ENCODE results near the gene MPPED1. TPM values are rescaled to one million over a fixed set of nuclear protein-coding genes. Genes with fewer than 3 reads are reported as not detected.

Gene MPPED1
- total RNA-seq, 4 donors from 2014 or later: not detected

- 44 to 53% methylated on average over 6 to 7 of the region's 9 CpGs for WGBS, 2 donors
- no peak for TF ChIP-seq POLR2A (IDR thresholded peaks at IDR 0.05)
- no peak for TF ChIP-seq CTCF (IDR thresholded peaks at IDR 0.05)
- H3K9me3 ChIP-seq: no peaks in the 10 kb centered on the region
- H3K27ac ChIP-seq: no peak overlapping the region
- H3K36me3 ChIP-seq: no peaks in the 10 kb centered on the region
- no peak for DNase-seq
- intact Hi-C loops (cut with DNase I): no loop called here
- H3K27me3 ChIP-seq: peaks cover 0 to 16% (median 0%) of the 10 kb centered on the region in 4 donors
- no peak overlapping the region for H3K4me3 ChIP-seq
- peaks cover 9 to 39% (median 10%) of the 10 kb centered on the region in 3 donors for H3K4me1 ChIP-seq
Observed at GRCh38 chr22:43529934-43530333, 118.1 kb downstream of the MPPED1 start.

GRCh38 chr22:43530349-43531201, 118.8 kb downstream of the MPPED1 start:
- H3K27me3 ChIP-seq: peaks cover 0 to 15% (median 0%) of the 10 kb centered on the region in 4 donors
- DNase-seq: no peak
- intact Hi-C loops (cut with DNase I): no loop called here

GRCh38 chr22:43531651-43532050, 119.8 kb downstream of the MPPED1 start:
- TF ChIP-seq POLR2A (IDR thresholded peaks at IDR 0.05): no peak
- TF ChIP-seq CTCF (IDR thresholded peaks at IDR 0.05): no peak
- intact Hi-C loops (cut with DNase I): no loop called here
- Histone ChIP-seq H3K4me1 (peaks cover 10 to 56% (median 13%) of the 10 kb centered on the region in 3 donors), H3K27me3 (peaks cover 0 to 5% (median 0%) of the 10 kb centered on the region in 4 donors), H3K4me3 (no peak overlapping the region), H3K27ac (peak overlapping the region in 1 of 4 donors; percentile 21), H3K36me3 (no peaks in the 10 kb centered on the region), H3K9me3 (no peaks in the 10 kb centered on the region)
- DNase-seq: no peak
- 20 to 36% methylated on average over 1 to 2 of the region's 4 CpGs for WGBS, 2 donors

More at GRCh38 chr22:43530349-43531201, 118.8 kb downstream of the MPPED1 start:
- Histone ChIP-seq H3K4me3 (peak overlapping the region in 3 of 4 donors; percentile 21 to 25 (median 22)), H3K4me1 (peaks cover 10 to 46% (median 13%) of the 10 kb centered on the region in 3 donors), H3K9me3 (no peaks in the 10 kb centered on the region), H3K27ac (peak overlapping the region in 3 of 4 donors; percentile 9 to 73 (median 52)), H3K36me3 (no peaks in the 10 kb centered on the region)
- TF ChIP-seq CTCF (IDR thresholded peaks at IDR 0.05) (no peak), POLR2A (IDR thresholded peaks at IDR 0.05) (no peak)
- WGBS, 2 donors: 50 to 60% methylated on average over 3 to 23 of the region's 34 CpGs

- no peak for TF ChIP-seq CTCF (IDR thresholded peaks at IDR 0.05)
- no peak for TF ChIP-seq POLR2A (IDR thresholded peaks at IDR 0.05)
- Histone ChIP-seq H3K27ac (peak overlapping the region in 1 of 4 donors; percentile 21), H3K27me3 (no peaks in the 10 kb centered on the region), H3K9me3 (no peaks in the 10 kb centered on the region), H3K36me3 (no peaks in the 10 kb centered on the region), H3K4me1 (peaks cover 10 to 62% (median 13%) of the 10 kb centered on the region in 3 donors), H3K4me3 (no peak overlapping the region)
- WGBS, 2 donors: 77 to 81% methylated on average over 10 to 12 of the region's 17 CpGs
- no peak for DNase-seq
- intact Hi-C loops (cut with DNase I): no loop called here
Observed at GRCh38 chr22:43532301-43533155, 120.7 kb downstream of the MPPED1 start.

Data from esophagus squamous epithelium (tissue), 5 donors.